GM03348 (cell line): ENCODE results near the gene CHAT.
"Not testable (repeated sequence)": the region's sequence is repeated elsewhere in the genome, so short reads cannot be mapped to it uniquely, and the experiment has no call there.

Experiments used
- DNase-seq: peaks from one replicate; pipeline ENCODE4 v3.0.0; 2012; ENCODE audit warnings: low spot score

CHAT gene

GRCh38 chr10:49653273-49653929, 39.6 kb downstream of the CHAT start:
- DNase-seq = no peak

- no peak for DNase-seq
Measured at GRCh38 chr10:49654036-49654693, 40.3 kb downstream of the CHAT start.

- DNase-seq = no peak
Measured at GRCh38 chr10:49655099-49655498, 41.3 kb downstream of the CHAT start.

GRCh38 chr10:49656845-49657493, 43.1 kb downstream of the CHAT start:
- no peak for DNase-seq

GRCh38 chr10:49657606-49658005, 43.8 kb downstream of the CHAT start:
- no peak for DNase-seq

- peak; percentile 2 for DNase-seq
Measured at GRCh38 chr10:49661140-49661856, 47.5 kb downstream of the CHAT start.

GRCh38 chr10:49662169-49662830, 48.5 kb downstream of the CHAT start:
- no peak for DNase-seq

GRCh38 chr10:49663596-49663995, 49.8 kb downstream of the CHAT start:
- DNase-seq = peak; percentile 1

GRCh38 chr10:49664006-49664841, 50.4 kb downstream of the CHAT start:
- DNase-seq = peak; percentile 1

- DNase-seq = no peak
Measured at GRCh38 chr10:49664842-49665355, 51.1 kb downstream of the CHAT start.

- DNase-seq = no peak
Measured at GRCh38 chr10:49666054-49666615, 52.3 kb downstream of the CHAT start.

GRCh38 chr10:49666685-49667084, 52.8 kb downstream of the CHAT start:
- DNase-seq = no peak

- no peak for DNase-seq
Measured at GRCh38 chr10:49667991-49668390, 54.2 kb downstream of the CHAT start.

GRCh38 chr10:49668684-49669083, 54.8 kb downstream of the CHAT start:
- no peak for DNase-seq

- no peak for DNase-seq
Measured at GRCh38 chr10:49678827-49679479, 65.1 kb downstream of the CHAT start.

- peak; percentile 51 for DNase-seq
Measured at GRCh38 chr10:49679480-49679893, 65.7 kb downstream of the CHAT start, which contains the start of gene C10orf53. Gene C10orf53, plus strand, starts transcription at chr10:49679651. Its CDS starts 47 bp downstream, at chr10:49679698.

- DNase-seq = not testable (repeated sequence)
Measured at GRCh38 chr10:49682449-49682848, 68.6 kb downstream of the CHAT start.

- DNase-seq = no peak
Measured at GRCh38 chr10:49682879-49683278, 69.0 kb downstream of the CHAT start.

- no peak for DNase-seq
Measured at GRCh38 chr10:49686651-49687050, 72.8 kb downstream of the CHAT start.

GRCh38 chr10:49688261-49688846, 74.5 kb downstream of the CHAT start:
- no peak for DNase-seq
